Nucleus accumbens (tissue), 56 donors: Measurements from ENCODE around the gene SHISAL1.
A peak's percentile ranks its signal among the peaks of the same experiment; 100 is the strongest.

ENCODE experiments used
- DNase-seq, 56 donors: peaks; one replicate each; lab custom pipeline; 2025; lab: John Stamatoyannopoulos, UW

Gene SHISAL1

DNA sequence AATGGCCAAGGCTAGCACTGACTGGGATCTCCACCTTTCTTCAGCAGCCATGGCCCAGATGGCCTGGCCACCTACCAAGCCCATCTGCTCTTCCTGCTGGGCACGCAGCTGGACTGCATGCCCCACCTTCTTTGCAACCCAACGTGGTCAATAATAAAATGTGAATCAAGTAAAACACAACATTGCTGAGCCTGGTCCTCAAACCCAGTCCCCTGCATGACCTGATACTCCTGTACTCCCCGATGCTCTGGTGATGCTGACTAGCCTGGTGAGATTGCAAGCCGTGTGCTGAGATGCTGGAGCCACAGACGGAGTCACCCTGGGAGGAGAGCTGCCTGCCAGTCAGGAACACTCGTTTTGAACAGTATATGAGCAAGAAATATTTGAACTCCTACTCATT is 98.0 kb downstream of the SHISAL1 start:
- no peak for DNase-seq

DNA sequence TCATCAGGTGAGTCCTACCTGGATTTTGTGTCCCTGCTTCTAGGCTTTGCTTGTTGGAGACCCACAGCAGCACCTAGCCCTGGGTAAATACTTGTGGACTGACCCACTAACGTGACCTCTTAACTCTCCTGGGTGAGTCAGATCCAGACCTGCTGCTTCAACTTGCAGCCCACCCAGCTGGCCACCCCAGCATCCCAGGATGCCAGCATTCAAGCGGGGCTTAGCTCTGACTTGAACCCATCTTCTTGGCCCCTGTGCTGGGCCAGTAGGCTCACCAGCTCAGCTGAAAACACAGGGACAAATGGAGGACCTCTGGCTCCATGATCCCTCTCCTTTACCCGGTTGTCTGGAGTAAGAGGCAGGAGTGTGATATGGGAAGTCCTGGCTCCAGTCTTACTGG is 98.6 kb downstream of the SHISAL1 start:
- DNase-seq = no peak

DNA sequence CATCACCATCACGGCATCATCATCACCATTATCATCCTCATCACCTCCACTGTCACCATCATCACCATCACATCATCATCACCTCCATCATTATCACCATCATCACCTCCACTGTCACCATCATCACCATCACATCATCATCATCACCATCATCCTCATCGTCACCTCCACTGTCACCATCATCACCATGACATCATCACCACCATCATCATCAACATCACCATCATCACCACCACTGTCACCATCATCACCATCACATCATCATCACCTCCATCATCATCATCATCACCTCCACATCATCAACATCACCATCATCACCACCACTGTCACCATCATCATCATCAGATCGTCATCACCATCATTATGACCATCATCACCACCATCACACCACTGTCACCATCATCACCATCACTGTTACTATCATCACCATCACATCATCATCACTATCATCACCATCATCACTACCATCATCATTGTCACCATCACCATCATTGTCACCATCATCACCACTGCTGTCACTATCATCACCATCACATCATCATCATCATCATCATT is 99.2 kb downstream of the SHISAL1 start:
- no peak for DNase-seq

DNA sequence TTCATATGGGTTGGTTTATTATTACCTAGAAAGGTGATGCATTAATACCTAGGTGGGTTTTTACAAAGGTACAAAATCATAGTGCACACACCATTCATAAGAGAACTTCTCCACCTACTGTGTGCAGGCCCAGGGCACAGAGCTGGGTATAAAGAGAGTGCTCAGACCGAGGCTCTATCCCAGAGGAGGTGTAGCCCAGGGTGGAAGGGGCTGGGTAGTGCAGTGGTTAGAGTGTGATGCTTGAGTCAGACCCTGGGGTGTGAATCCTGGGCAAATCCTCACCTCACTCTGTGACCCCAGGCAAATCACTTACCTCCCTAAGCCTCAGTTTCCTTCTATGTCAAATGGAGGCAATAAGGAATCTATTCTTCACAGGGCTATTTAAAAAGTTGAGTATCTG is 99.8 kb downstream of the SHISAL1 start:
- no peak for DNase-seq

DNA sequence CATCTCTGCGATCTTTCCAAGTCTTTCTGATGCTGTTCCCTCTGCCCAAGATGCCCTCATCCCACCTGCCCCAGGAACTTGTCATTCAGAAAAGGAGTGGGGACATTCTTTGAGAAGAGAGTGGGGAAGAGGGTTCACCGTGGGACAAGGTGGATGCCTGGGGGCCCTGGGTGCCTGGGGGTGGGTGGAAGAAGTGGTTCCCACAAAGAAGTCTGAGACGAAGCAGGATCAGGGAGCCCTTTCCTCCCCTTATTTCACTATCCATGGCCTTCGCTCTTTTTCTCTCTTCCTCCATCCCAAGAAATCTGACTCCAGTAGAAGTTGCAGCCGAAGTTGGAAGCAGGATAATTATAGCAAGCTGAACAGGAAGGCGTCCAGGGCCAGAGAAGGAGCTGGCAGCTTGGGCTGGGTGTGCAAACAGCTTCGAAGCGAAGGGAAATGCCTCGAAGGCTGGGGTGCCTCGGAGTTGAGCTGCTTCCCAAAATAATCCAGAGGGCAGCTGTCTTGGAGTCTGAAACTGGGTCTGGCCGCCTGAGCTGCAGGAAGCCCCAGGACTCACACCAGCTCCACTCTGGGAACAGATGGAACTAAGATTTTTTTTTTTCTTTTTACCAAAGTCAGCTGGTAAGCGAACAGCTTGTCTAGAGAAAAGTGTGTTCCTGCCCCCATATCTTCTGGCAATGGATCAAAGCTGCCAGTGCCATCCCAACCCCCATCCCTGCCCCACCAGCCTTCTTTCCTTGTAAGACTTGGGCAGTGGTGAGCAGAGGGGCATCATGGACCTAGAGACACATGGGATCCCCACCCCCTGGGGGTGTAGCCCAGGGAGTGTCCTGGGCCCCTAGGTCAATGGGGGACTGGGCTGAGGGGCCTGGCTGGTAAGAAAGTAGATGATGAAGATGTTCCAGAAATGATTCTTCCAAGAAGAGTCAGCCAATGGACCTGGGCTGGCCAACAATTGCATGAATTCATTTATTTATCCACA is 100.5 kb downstream of the SHISAL1 start:
- DNase-seq = no peak

DNA sequence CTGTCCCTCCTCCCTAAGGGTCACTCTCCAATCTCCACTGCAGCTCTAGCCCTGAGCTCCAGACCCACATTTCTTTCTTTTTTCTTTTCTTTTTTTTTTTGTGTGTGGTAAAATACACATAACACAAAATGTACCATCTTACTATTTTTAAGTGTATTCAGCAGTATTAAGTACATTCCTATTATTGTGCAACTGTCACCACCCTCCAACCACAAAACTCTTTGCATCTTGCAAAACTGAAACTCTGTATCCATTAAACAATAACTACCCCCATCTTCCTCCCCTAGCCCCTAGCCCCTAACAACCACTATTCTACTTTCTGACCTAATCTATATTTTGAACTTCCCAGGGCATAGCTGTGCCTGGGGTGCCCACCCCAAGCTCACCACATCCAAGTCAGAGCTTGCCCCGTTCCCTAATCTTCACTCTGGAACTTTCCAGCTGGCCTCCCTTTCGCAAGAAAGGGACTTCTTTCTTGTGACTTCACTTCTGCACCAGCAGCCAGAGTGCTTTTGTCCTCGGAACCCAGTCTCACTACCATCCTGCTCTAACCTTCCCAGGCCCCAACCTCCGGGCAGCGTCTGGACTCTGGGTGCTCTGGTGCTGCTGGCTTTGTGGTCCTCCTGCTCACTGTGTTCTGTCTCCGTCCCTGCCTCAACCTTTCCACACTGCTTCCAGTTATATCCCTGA is 101.3 kb downstream of the SHISAL1 start:
- DNase-seq = no peak

DNA sequence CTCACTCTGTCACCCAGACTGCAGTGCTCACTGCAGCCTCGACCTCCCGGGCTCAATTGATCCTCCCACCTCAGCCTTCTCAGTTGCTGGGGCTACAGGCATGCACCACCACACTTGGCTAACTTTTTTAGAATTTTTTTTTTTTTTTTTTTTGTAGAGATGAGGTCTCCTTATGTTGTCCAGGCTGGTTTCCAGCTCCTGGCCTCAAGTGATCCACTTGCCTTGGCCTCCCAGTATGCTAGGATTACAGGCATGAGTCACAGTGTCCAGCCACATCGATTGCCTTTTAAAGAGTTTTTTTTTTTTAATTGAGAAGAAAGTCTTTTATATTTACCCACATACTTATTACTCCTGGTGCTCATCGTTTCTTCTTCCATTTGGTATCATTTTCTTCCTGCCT is 102.0 kb downstream of the SHISAL1 start:
- no peak for DNase-seq

DNA sequence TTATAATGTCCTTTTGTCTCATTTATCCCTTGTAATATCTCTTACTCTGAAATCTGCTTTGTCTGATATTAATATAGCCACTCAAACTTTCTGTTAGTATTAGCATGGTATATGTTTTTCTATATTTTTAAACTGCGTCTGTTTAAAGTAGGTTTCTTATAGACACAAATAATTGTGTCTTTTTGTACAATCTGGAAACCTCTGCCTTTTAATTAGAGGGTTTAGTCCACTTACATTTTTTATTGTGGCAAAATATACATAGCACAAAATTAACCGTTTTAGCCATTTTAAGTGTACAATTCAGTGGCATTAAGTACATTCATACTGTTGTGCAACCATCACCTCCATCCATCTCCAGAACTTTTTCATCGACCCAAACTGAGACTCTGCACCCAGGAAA is 103.4 kb downstream of the SHISAL1 start:
- no peak for DNase-seq

DNA sequence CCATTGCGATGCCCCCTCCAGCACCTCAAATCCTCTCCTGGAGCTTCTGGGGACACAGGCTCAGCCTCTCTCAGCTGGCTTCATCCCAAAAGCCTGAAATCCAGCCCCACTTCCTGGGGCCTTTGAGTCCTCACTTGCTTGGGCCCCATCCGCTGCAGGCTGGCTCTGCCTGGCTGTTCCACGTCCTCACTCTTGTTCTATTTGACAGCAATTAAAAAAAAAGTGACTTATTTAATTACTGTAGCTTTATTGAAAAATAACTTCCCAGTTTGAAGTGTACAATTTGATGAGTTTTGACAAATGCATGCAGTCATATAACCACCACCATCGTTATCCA is 104.8 kb downstream of the SHISAL1 start:
- no peak for DNase-seq

DNA sequence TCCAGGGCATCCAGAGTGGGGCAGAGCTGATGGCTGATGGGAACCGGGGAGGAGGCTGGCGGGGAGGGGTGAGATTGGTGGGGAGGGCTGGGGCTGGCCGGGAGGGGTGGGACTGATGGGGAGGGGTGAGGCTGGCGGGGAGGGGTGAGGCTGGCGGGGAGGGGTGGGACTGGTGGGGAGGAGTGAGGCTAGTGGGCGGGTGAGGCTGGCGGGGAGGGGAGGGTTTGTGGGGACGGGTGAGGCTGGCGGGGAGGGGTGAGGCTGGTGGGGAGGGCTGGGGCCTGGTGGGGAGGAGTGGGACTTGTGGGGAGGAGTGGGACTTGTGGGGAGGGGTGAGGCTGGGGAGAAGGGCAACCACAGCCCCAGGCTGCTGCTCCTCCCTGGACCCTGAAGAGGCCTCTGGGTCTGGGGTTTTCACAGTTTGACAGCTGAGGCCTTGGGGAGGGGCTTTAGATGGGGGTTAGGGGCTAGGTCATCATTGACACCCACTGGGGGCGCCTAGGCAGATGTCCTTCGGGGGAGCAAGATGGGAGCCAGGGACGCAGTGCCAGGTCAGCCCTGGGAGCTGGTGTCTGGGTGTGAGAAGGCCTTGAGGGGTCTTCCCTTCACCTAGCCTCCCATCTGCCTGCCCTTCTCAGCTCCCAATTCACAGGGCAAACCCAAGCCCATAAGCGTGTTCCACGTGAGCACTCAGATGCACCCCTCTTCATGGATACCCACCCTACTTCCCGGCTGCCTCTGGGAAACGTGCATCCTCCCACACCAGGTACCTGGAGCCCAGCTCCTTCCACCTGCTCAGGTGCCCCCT is 105.4 kb downstream of the SHISAL1 start:
- no peak for DNase-seq

DNA sequence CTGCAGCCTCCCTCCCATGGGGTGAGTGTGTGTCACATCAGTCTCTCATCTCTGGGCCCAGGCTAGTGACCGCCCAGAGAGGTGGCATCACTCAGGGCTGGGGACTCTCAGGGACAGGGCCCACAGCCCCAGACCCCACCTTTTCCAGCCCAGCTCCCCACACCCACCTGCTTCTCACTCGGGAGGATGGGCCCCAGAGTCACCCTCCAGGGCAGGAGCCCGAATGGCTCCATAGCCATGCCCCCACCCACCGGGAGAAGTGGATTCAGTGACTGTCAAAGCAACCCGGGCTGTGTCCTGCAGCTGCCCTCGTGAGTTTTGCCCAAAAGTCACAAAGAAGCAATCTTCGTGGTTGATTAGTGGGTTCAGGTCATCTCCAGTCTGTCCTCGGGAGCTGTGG is 106.1 kb downstream of the SHISAL1 start:
- no peak for DNase-seq

DNA sequence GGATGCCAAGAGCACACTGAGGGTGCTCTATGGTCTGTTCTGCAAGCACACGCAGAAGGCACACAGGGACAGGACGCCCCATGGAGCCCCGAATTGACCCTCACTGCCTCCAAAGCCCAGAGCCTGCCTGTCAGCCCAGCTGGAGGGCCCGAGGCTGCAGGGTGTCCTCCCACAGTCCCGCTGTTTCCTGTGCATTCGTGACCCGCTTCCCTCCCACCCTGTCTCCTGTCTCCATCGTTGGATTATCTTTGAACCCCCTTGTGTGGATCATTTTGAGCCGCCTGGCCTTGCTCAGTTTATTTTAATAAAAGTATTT is 106.5 kb downstream of the SHISAL1 start:
- DNase-seq = no peak

DNA sequence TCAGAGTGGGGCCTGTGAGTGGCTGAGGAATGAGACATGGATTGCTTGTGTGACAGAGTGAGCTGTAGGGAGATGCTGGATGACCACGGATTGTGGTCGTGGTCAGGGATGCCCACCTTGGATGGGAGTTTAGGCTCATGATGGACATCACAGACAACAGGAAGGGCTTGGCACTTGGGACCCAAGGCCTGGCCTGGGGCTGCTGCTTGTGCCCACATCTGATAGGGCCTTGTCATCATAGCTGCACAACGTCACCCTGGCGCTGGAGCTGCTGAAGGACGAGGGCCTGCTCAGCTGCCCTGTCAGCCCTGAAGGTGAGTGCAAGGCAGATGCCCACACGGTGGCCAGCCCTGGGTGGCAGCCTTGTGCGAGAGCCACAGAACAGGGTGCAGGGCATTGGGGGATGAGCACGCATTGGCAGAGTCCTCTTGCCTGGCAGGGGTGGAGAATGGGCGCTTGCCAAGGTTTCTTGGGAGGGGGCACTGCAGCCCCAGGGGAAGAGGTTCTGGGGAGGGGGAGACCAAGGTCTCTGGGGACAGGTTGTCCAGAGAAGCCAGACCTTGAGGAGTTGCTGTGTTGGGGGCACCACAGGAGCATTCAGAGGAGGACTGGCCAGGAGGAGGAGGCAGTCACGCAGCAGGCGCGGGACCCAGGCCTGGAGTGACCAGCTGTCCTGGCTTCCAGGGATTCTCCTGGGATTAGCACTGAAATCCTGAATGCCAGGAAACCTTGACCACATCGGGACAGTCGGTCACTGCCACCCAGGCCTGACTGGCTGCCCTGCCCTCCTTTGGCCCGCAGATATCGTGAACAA is 107.0 kb downstream of the SHISAL1 start:
- no peak for DNase-seq

DNA sequence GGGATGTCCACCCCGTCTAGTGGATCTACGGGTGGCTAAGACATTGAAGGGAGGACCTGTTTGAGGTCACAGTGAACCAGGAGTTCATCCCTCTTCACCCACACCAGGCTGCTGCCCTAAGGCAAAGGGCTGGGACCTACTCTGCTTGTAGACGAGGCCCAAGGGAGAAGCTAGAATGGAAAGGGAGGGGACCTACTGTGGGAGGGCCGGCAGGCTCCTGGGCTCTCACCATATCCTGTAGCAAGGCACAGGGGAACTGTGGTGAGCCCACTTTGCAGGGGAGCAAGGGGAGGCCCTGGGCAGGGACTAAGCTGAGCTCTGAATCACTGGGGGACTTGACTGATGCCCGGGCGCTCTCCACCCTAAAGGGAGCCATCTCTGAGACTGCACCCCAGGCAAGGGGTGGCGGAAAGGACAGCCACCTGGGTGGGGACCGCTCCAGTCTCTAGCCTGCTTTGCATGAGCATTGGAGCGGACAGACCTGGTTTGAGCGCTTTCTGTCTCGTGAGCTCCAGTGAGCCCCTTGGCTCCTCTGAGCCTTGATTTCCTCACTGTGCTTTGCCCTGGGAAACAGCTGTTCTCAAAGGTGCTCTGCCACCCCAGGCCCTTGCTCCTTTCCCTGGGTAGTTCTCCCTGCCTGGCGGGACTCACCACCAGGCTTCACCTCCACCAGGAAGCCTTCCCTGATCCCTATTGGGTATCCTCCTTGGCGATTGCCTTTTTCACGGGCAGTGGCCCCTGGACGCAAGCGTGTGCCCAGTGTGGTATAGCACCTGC is 107.8 kb downstream of the SHISAL1 start:
- DNase-seq = no peak

DNA sequence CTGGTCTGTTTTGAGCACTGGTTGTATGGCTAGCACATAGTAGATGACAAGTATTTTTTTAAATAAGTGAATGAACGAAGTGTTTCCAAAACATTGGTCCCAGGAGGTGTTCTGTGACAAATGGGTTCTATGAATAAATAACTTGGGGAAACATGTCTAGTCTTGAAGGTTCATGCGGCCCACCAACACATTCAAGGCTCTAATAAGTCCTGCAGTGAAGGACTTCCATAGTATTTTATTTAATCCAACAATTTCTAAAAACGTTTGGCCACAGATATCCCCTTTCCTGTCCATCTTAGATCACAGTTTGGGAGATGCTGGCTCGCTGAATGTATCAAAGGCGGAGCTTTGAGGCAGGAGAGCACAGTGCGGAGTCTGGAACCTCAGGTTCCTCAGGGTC is 109.5 kb downstream of the SHISAL1 start:
- no peak for DNase-seq

DNA sequence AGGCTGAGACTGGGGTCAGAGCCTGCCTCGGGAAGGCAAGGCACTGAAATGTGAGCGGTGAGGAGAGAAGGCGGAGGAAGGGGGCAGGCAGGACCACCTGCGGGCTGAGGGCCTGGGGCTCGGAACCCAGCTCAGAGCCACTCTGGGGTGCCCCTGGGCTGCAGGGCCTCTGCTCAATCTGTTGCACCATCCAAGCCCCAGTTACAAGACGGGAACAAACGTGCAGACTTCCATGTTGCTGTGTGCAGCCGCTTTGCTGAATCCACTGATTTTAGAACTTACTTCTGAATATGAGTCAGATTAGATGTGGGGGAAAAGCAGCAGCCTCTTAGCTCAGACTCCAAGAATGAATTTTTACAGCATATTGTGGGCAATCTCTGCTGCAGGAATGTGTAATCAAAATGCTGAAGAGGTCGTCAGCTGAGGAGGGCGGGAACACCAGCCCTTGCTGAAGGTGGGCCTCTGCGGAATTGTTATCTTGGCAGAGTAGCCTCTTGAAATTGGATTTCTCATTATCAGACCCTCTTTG is 110.4 kb downstream of the SHISAL1 start:
- peak in 7 of 56 donors; percentile 6 to 29 (median 21) for DNase-seq

DNA sequence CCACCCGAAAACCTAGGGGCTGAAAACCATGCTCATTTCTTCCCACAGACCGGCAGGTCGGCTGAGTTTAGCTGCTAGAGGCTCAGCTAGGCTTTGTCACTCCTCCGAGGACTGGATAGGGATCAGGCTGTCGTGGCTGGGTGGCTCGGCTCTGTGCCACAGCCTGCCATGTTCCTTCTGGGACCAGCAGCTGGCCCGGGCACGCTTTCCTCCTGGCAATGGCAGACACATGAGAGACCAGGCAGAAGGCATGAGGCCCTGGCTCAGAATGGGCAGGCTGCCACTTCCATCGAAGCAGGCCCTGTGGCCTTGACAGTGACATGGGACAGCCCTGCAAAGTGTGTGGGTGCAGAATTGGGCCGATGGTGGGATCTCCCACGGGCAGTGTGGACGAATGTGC is 111.1 kb downstream of the SHISAL1 start:
- no peak for DNase-seq

DNA sequence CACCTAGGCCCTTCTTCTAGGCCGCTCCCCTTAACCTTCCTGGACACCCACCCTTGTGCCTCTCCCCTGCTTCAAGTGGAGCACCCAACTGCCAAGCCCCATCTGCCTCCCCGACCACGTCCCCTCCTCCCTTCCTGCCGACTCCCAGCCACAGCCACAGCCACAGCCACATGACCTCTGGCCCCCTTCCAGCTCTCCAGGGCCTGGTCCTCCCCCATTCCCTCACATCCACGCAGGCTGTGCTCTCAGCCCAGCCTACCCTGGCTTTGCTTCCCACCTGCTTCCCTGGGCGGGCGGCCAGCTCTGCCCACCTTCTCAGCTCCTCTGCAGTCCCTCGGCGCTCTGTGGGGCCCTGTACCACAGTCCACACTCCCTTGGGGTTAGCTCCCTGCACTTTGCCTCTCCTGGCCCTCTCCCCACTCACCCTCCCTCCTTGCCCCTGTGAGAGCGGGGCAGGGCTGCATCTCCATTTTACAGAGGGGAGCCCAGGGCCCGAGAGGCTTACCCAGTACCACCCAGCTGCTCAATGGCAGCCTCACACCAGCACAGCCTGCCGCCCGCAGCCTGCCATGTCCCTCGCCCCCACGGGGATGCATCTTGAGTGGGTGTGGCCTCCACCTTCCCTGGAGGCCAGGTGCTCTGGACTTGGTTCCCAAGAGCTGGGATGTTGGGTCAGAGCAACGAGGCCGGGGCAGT is 111.7 kb downstream of the SHISAL1 start:
- no peak for DNase-seq
